Activated CD4-positive, alpha-beta T cell treated with anti-CD3 and anti-CD28 coated beads for 36 hours (primary cell): Measurements from ENCODE around the gene KAZN. TPM values are rescaled to one million over a fixed set of nuclear protein-coding genes. Genes with fewer than 3 reads are reported as not detected.

Experiments
- ATAC-seq: fragments of 200-7000 bp; cut with Tn5 transposase; one replicate; pipeline ENCODE4 v1.10.0; 2021; ENCODE audit warnings: mild to moderate bottlenecking, moderate library complexity
- CTCF ChIA-PET: fragments of 350-600 bp; sonication (Branson Sonifier 250); formaldehyde crosslinking; loops from one replicate; lab custom pipeline; 2021; ENCODE audit warnings: antibody characterized with exemption; lab: Charles Lee
- POLR2A ChIA-PET: fragments of 350-600 bp; sonication (Branson Sonifier 250); formaldehyde crosslinking; loops from one replicate; lab custom pipeline; 2021; ENCODE audit warnings: antibody characterized with exemption, inconsistent platforms; lab: Charles Lee
- DNase-seq: peaks from one replicate; pipeline ENCODE4 v3.0.0-alpha.2; 2020
- H3K27ac Mint-ChIP-seq: one replicate; pipeline ENCODE4 v1.8.0; 2021; ENCODE audit warnings: mixed read lengths
- H3K27me3 Mint-ChIP-seq: one replicate; pipeline ENCODE4 v1.8.0; 2021; ENCODE audit warnings: mixed read lengths
- H3K36me3 Mint-ChIP-seq: one replicate; pipeline ENCODE4 v1.8.0; 2021; ENCODE audit warnings: low read depth, mixed read lengths
- H3K4me1 Mint-ChIP-seq: one replicate; pipeline ENCODE4 v1.8.0; 2021; ENCODE audit warnings: mixed read lengths
- H3K4me3 Mint-ChIP-seq: one replicate; pipeline ENCODE4 v1.8.0; 2021; ENCODE audit warnings: mild to moderate bottlenecking, moderate library complexity, mixed read lengths
- H3K9me3 Mint-ChIP-seq: one replicate; pipeline ENCODE4 v1.8.0; 2021; ENCODE audit warnings: low read depth, mixed read lengths
- intact Hi-C, 2 experiments: fragments of 100-400 bp; cut with DNase I in 1 of 2; cut with micrococcal nuclease in 1 of 2; formaldehyde crosslinking; loops; one replicate each; pipeline versions ENCODE4 v1.14.2 to v1.15.1; 2022 to 2024; cut with DNase I, micrococcal nuclease
- total RNA-seq, 2 experiments: library from RNA; stranded (reverse); gene quantifications; one replicate each; pipeline ENCODE4 v1.2.3, GENCODE V29; 2021

The KAZN gene
- total RNA-seq, 2 experiments from 2014 or later: 0.89 to 0.90 TPM

GRCh38 chr1:14843525-14843924 lies 245.0 kb downstream of the KAZN start:
- POLR2A ChIA-PET: no interaction called here
- no peak for DNase-seq
- H3K4me3 Mint-ChIP-seq: no peak overlapping the region
- intact Hi-C loops: no loop called here
- CTCF ChIA-PET: interaction anchor here (0.5 kb wide), 1 partner anchor 215 kb away, joined by 3 read pairs; no protein-coding TSS in a partner anchor
- no peak overlapping the region for H3K27ac Mint-ChIP-seq
- peaks cover 17% of the 10 kb centered on the region for H3K9me3 Mint-ChIP-seq
- H3K4me1 Mint-ChIP-seq: no peaks in the 10 kb centered on the region
- H3K27me3 Mint-ChIP-seq: peaks cover 8% of the 10 kb centered on the region
- H3K36me3 Mint-ChIP-seq: peaks cover 5% of the 10 kb centered on the region
- no peak for ATAC-seq

GRCh38 chr1:14844356-14844755 lies 245.9 kb downstream of the KAZN start:
- intact Hi-C loops: no loop called here
- no peak for ATAC-seq
- peaks cover 17% of the 10 kb centered on the region for H3K9me3 Mint-ChIP-seq
- no peak overlapping the region for H3K4me3 Mint-ChIP-seq
- CTCF ChIA-PET: no interaction called here
- peaks cover 5% of the 10 kb centered on the region for H3K36me3 Mint-ChIP-seq
- peaks cover 6% of the 10 kb centered on the region for H3K27me3 Mint-ChIP-seq
- H3K4me1 Mint-ChIP-seq: no peaks in the 10 kb centered on the region
- H3K27ac Mint-ChIP-seq: no peak overlapping the region
- POLR2A ChIA-PET: no interaction called here
- DNase-seq: no peak

GRCh38 chr1:14844923-14845617 lies 246.6 kb downstream of the KAZN start:
- CTCF ChIA-PET: no interaction called here
- POLR2A ChIA-PET: no interaction called here
- Mint-ChIP-seq H3K4me3 (no peak overlapping the region), H3K27ac (no peak overlapping the region), H3K9me3 (peaks cover 17% of the 10 kb centered on the region), H3K4me1 (no peaks in the 10 kb centered on the region), H3K36me3 (peaks cover 5% of the 10 kb centered on the region), H3K27me3 (peaks cover 3% of the 10 kb centered on the region)
- intact Hi-C loops: no loop called here
- ATAC-seq (no peak), DNase-seq (no peak)

GRCh38 chr1:14845851-14846250 lies 247.4 kb downstream of the KAZN start:
- no peak for ATAC-seq
- Mint-ChIP-seq H3K9me3 (peaks cover 14% of the 10 kb centered on the region), H3K4me3 (no peak overlapping the region), H3K27me3 (peaks cover 3% of the 10 kb centered on the region), H3K4me1 (no peaks in the 10 kb centered on the region), H3K36me3 (peaks cover 5% of the 10 kb centered on the region), H3K27ac (no peak overlapping the region)
- intact Hi-C loops: no loop called here
- no peak for DNase-seq
- ChIA-PET CTCF (interaction anchor here (0.6 kb wide), 1 partner anchor 38 kb away, joined by 3 read pairs; no protein-coding TSS in a partner anchor), POLR2A (no interaction called here)

DNA sequence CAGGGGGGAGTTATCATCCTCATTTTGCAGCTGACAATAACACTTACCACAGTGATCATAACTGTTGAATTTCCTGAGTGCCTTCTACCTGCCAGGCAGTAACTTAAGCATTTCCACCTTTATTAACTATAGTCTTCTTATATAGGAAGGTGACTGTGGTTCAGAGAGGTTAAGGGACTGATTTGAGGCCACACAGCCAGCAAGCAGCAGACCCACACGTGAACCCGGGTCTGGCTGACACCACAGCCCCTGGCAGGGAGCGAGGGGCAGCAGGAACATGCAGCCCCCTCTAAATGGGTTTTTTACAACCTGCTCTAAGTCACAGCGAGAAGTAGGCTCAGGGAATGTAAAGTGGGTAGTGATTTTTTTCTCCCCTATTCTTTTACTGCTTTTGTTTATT lies 248.2 kb downstream of the KAZN start:
- ChIA-PET CTCF (no interaction called here), POLR2A (no interaction called here)
- DNase-seq: no peak
- no peak overlapping the region for H3K27ac Mint-ChIP-seq
- intact Hi-C loops: no loop called here
- H3K36me3 Mint-ChIP-seq: peaks cover 3% of the 10 kb centered on the region
- H3K9me3 Mint-ChIP-seq: peaks cover 10% of the 10 kb centered on the region
- H3K4me3 Mint-ChIP-seq: no peak overlapping the region
- no peaks in the 10 kb centered on the region for H3K4me1 Mint-ChIP-seq
- no peak for ATAC-seq
- H3K27me3 Mint-ChIP-seq: peaks cover 3% of the 10 kb centered on the region

GRCh38 chr1:14848203-14848602 lies 249.7 kb downstream of the KAZN start:
- H3K4me3 Mint-ChIP-seq: no peak overlapping the region
- H3K9me3 Mint-ChIP-seq: no peaks in the 10 kb centered on the region
- ChIA-PET CTCF (no interaction called here), POLR2A (no interaction called here)
- no peaks in the 10 kb centered on the region for H3K27me3 Mint-ChIP-seq
- H3K27ac Mint-ChIP-seq: no peak overlapping the region
- ATAC-seq: no peak
- intact Hi-C loops: no loop called here
- H3K36me3 Mint-ChIP-seq: no peaks in the 10 kb centered on the region
- no peaks in the 10 kb centered on the region for H3K4me1 Mint-ChIP-seq
- DNase-seq: no peak

- no peaks in the 10 kb centered on the region for H3K4me1 Mint-ChIP-seq
- DNase-seq: no peak
- no peak overlapping the region for H3K27ac Mint-ChIP-seq
- H3K9me3 Mint-ChIP-seq: no peaks in the 10 kb centered on the region
- no peak overlapping the region for H3K4me3 Mint-ChIP-seq
- intact Hi-C loops: no loop called here
- peaks cover under 1% of the 10 kb centered on the region for H3K27me3 Mint-ChIP-seq
- POLR2A ChIA-PET: no interaction called here
- CTCF ChIA-PET: no interaction called here
- ATAC-seq: no peak
- no peaks in the 10 kb centered on the region for H3K36me3 Mint-ChIP-seq
Measured at GRCh38 chr1:14848625-14849024, 250.1 kb downstream of the KAZN start.

DNA sequence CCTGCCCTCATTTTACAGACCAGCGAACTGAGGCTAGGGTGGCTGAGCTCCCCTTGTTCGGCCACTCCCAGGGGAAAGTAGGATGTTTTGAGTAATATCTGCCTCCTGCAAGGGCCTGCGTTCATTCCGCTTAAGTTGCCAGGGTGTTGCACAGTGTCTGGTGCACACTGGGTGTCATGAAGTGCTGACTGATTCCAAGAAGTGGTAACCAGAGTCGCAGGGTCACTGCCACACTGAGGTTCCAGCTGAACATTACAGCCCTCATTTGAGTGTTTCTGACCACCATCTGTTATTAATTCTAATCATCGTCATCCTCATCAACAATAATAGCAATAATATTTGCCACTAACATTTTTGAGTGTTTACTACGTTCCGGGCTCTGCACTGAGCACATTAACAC lies 250.6 kb downstream of the KAZN start:
- ChIA-PET CTCF (no interaction called here), POLR2A (no interaction called here)
- H3K27me3 Mint-ChIP-seq: peaks cover 2% of the 10 kb centered on the region
- H3K4me1 Mint-ChIP-seq: no peaks in the 10 kb centered on the region
- no peaks in the 10 kb centered on the region for H3K9me3 Mint-ChIP-seq
- DNase-seq: no peak
- H3K36me3 Mint-ChIP-seq: no peaks in the 10 kb centered on the region
- intact Hi-C loops: no loop called here
- no peak overlapping the region for H3K27ac Mint-ChIP-seq
- H3K4me3 Mint-ChIP-seq: no peak overlapping the region
- ATAC-seq: no peak

DNA sequence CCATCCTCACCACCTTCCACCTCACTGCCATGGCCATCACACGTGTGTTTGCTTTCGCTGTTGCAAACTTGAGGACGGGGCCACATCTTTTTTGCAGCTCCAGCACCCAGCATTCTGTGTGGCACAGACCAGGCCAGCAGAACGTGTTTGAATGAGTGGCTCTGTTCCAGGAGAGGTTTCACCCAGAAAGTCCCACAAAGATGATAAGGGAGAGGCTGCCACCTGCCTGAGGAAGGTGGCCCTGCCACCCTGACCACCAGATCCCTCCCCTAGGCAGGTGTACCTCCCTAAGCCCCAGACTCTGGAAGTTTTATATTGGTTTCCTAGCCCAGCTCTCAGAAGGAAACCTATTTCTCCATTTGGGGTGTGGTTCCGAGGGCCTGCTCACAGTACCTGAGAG lies 252.1 kb downstream of the KAZN start:
- Mint-ChIP-seq H3K9me3 (no peaks in the 10 kb centered on the region), H3K4me1 (no peaks in the 10 kb centered on the region), H3K27ac (no peak overlapping the region), H3K27me3 (peaks cover 2% of the 10 kb centered on the region), H3K4me3 (no peak overlapping the region), H3K36me3 (no peaks in the 10 kb centered on the region)
- ChIA-PET POLR2A (no interaction called here), CTCF (no interaction called here)
- DNase-seq: peak; percentile 6
- no peak for ATAC-seq
- intact Hi-C loops: no loop called here

DNA sequence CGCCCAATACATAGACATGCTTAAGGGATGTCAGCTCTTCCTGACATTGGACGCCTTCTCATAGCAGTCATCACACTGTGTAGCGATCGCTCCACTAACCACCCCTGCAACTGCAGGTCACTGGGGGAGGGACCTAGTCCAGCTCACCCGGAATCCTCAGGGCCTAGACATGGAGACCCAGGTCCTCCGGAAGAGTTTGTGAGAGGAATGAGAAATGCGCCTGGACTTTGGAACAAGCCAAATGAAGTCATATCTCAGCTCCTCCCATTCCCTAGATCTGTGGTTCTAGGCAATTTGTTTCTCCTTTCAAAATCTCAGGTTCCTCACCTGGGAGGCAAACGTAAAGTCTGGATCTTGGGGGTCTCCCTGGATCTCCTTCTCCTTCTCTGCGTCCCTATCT lies 253.3 kb downstream of the KAZN start:
- Mint-ChIP-seq H3K9me3 (no peaks in the 10 kb centered on the region), H3K4me3 (no peak overlapping the region), H3K27me3 (peaks cover 3% of the 10 kb centered on the region), H3K36me3 (no peaks in the 10 kb centered on the region), H3K4me1 (no peaks in the 10 kb centered on the region), H3K27ac (no peak overlapping the region)
- ChIA-PET POLR2A (no interaction called here), CTCF (no interaction called here)
- ATAC-seq (no peak), DNase-seq (no peak)
- intact Hi-C loops: no loop called here

GRCh38 chr1:14852291-14852690 lies 253.8 kb downstream of the KAZN start:
- H3K4me3 Mint-ChIP-seq: no peak overlapping the region
- no peak overlapping the region for H3K27ac Mint-ChIP-seq
- ChIA-PET CTCF (no interaction called here), POLR2A (no interaction called here)
- H3K27me3 Mint-ChIP-seq: peaks cover 3% of the 10 kb centered on the region
- H3K9me3 Mint-ChIP-seq: no peaks in the 10 kb centered on the region
- H3K36me3 Mint-ChIP-seq: no peaks in the 10 kb centered on the region
- H3K4me1 Mint-ChIP-seq: no peaks in the 10 kb centered on the region
- intact Hi-C loops: no loop called here
- ATAC-seq (no peak), DNase-seq (no peak)

GRCh38 chr1:14853518-14853917 lies 255.0 kb downstream of the KAZN start:
- POLR2A ChIA-PET: no interaction called here
- Mint-ChIP-seq H3K4me3 (no peak overlapping the region), H3K27me3 (peaks cover 6% of the 10 kb centered on the region), H3K36me3 (no peaks in the 10 kb centered on the region), H3K27ac (no peak overlapping the region), H3K4me1 (no peaks in the 10 kb centered on the region), H3K9me3 (no peaks in the 10 kb centered on the region)
- DNase-seq (no peak), ATAC-seq (no peak)
- CTCF ChIA-PET: no interaction called here
- intact Hi-C loops: no loop called here
